OCI-LY7 (cell line): ENCODE results near the gene GLTP.
"Not testable (repeated sequence)": the region's sequence is repeated elsewhere in the genome, so short reads cannot be mapped to it uniquely, and the experiment has no call there.

Source experiments
- CTCF ChIP-seq: fragments of 200-600 bp; sonication (generic); conservative IDR thresholded peaks from 2 replicates; pipeline ENCODE4 v1.5.1; 2014; ENCODE audit warnings: mild to moderate bottlenecking, antibody characterized with exemption, low read length, moderate library complexity, mixed read lengths
- EZH2phosphoT487 ChIP-seq: fragments of 200-600 bp; sonication (generic); IDR thresholded peaks from 2 replicates; pipeline ENCODE4 v1.6.1; 2018; ENCODE audit warnings: low read depth, borderline replicate concordance, mild to moderate bottlenecking, mixed run types, antibody characterized with exemption, low read length, moderate library complexity, mixed read lengths

GRCh38 chr12:109850518-109850917, 29.8 kb downstream of the GLTP start:
- not testable (repeated sequence) for TF ChIP-seq CTCF, EZH2phosphoT487
